ENCODE measurements around the gene ZNF57.
A peak's percentile ranks its signal among the peaks of the same experiment; 100 is the strongest.
"Not testable (repeated sequence)": the region's sequence is repeated elsewhere in the genome, so short reads cannot be mapped to it uniquely, and the experiment has no call there.

Gene ZNF57

GRCh38 chr19:2950286-2951124 is 49.8 kb downstream of the ZNF57 start:
- Histone ChIP-seq H2AFZ (ENCODE audit: low read depth, low read length) (peak overlapping the region; percentile 69), H3K9me3 (ENCODE audit: low read length) (no peaks in the 10 kb centered on the region), H3K4me1 (ENCODE audit: insufficient read depth, low read length) (peaks cover 11% of the 10 kb centered on the region), H3K27me3 (ENCODE audit: insufficient read depth, low read length) (no peaks in the 10 kb centered on the region), H3K36me3 (ENCODE audit: insufficient read depth, low read length) (no peaks in the 10 kb centered on the region), H3K4me3 (ENCODE audit: low read length) (peak overlapping the region; percentile 98)

- Histone ChIP-seq H2AFZ (ENCODE audit: low read depth, low read length) (no peak overlapping the region), H3K27me3 (ENCODE audit: insufficient read depth, low read length) (no peaks in the 10 kb centered on the region), H3K9me3 (ENCODE audit: low read length) (no peaks in the 10 kb centered on the region), H3K36me3 (ENCODE audit: insufficient read depth, low read length) (no peaks in the 10 kb centered on the region), H3K4me1 (ENCODE audit: insufficient read depth, low read length) (peaks cover 11% of the 10 kb centered on the region), H3K4me3 (ENCODE audit: low read length) (no peak overlapping the region)
Observed at GRCh38 chr19:2952953-2953481, 52.3 kb downstream of the ZNF57 start.

- Histone ChIP-seq H3K27me3 (ENCODE audit: insufficient read depth, low read length) (no peaks in the 10 kb centered on the region), H3K4me3 (ENCODE audit: low read length) (no peak overlapping the region), H3K36me3 (ENCODE audit: insufficient read depth, low read length) (no peaks in the 10 kb centered on the region), H3K4me1 (ENCODE audit: insufficient read depth, low read length) (no peaks in the 10 kb centered on the region), H2AFZ (ENCODE audit: low read depth, low read length) (no peak overlapping the region), H3K9me3 (ENCODE audit: low read length) (no peaks in the 10 kb centered on the region)
Observed at GRCh38 chr19:2957160-2957559, 56.4 kb downstream of the ZNF57 start.

GRCh38 chr19:2960120-2960519 is 59.4 kb downstream of the ZNF57 start:
- H3K36me3 ChIP-seq (ENCODE audit: insufficient read depth, low read length): no peaks in the 10 kb centered on the region

GRCh38 chr19:2962018-2962670 is 61.4 kb downstream of the ZNF57 start:
- H3K36me3 ChIP-seq (ENCODE audit: insufficient read depth, low read length): no peaks in the 10 kb centered on the region
- no peaks in the 10 kb centered on the region for H3K9me3 ChIP-seq (ENCODE audit: low read length)
- H2AFZ ChIP-seq (ENCODE audit: low read depth, low read length): no peak overlapping the region
- H3K4me3 ChIP-seq (ENCODE audit: low read length): no peak overlapping the region
- H3K27me3 ChIP-seq (ENCODE audit: insufficient read depth, low read length): no peaks in the 10 kb centered on the region
- H3K4me1 ChIP-seq (ENCODE audit: insufficient read depth, low read length): no peaks in the 10 kb centered on the region

More at GRCh38 chr19:2960120-2960519, 59.4 kb downstream of the ZNF57 start:
- H3K9me3 ChIP-seq (ENCODE audit: low read length): no peaks in the 10 kb centered on the region
- no peak overlapping the region for H2AFZ ChIP-seq (ENCODE audit: low read depth, low read length)
- no peak overlapping the region for H3K4me3 ChIP-seq (ENCODE audit: low read length)
- no peaks in the 10 kb centered on the region for H3K4me1 ChIP-seq (ENCODE audit: insufficient read depth, low read length)
- no peaks in the 10 kb centered on the region for H3K27me3 ChIP-seq (ENCODE audit: insufficient read depth, low read length)

- no peaks in the 10 kb centered on the region for H3K4me1 ChIP-seq (ENCODE audit: insufficient read depth, low read length)
- H3K9me3 ChIP-seq (ENCODE audit: low read length): no peaks in the 10 kb centered on the region
- no peaks in the 10 kb centered on the region for H3K36me3 ChIP-seq (ENCODE audit: insufficient read depth, low read length)
- no peaks in the 10 kb centered on the region for H3K27me3 ChIP-seq (ENCODE audit: insufficient read depth, low read length)
- no peak overlapping the region for H3K4me3 ChIP-seq (ENCODE audit: low read length)
- no peak overlapping the region for H2AFZ ChIP-seq (ENCODE audit: low read depth, low read length)
Observed at GRCh38 chr19:2963122-2963521, 62.4 kb downstream of the ZNF57 start.

- not testable (repeated sequence) for H2AFZ ChIP-seq (ENCODE audit: low read depth, low read length); H3K9me3 ChIP-seq (ENCODE audit: low read length); H3K36me3 ChIP-seq (ENCODE audit: insufficient read depth, low read length); H3K4me1 ChIP-seq (ENCODE audit: insufficient read depth, low read length); H3K4me3 ChIP-seq (ENCODE audit: low read length); H3K27me3 ChIP-seq (ENCODE audit: insufficient read depth, low read length)
Observed at GRCh38 chr19:2963631-2964030, 62.9 kb downstream of the ZNF57 start.

GRCh38 chr19:2964874-2965273 is 64.1 kb downstream of the ZNF57 start:
- Histone ChIP-seq H3K27me3 (ENCODE audit: insufficient read depth, low read length) (peaks cover 5% of the 10 kb centered on the region), H3K4me1 (ENCODE audit: insufficient read depth, low read length) (no peaks in the 10 kb centered on the region), H3K36me3 (ENCODE audit: insufficient read depth, low read length) (no peaks in the 10 kb centered on the region), H3K9me3 (ENCODE audit: low read length) (no peaks in the 10 kb centered on the region), H3K4me3 (ENCODE audit: low read length) (no peak overlapping the region), H2AFZ (ENCODE audit: low read depth, low read length) (no peak overlapping the region)

GRCh38 chr19:2967972-2968371 is 67.2 kb downstream of the ZNF57 start:
- Histone ChIP-seq H2AFZ (ENCODE audit: low read depth, low read length) (no peak overlapping the region), H3K4me3 (ENCODE audit: low read length) (no peak overlapping the region), H3K27me3 (ENCODE audit: insufficient read depth, low read length) (peaks cover 8% of the 10 kb centered on the region)

More at GRCh38 chr19:2967972-2968371, 67.2 kb downstream of the ZNF57 start:
- Histone ChIP-seq H3K4me1 (ENCODE audit: insufficient read depth, low read length) (no peaks in the 10 kb centered on the region), H3K36me3 (ENCODE audit: insufficient read depth, low read length) (no peaks in the 10 kb centered on the region), H3K9me3 (ENCODE audit: low read length) (no peaks in the 10 kb centered on the region)

Measured in neuron (in vitro differentiated cells).